ENCODE measurements around the gene AP4S1.
"Not testable (repeated sequence)": the region's sequence is repeated elsewhere in the genome, so short reads cannot be mapped to it uniquely, and the experiment has no call there.

Gene AP4S1, protein sequence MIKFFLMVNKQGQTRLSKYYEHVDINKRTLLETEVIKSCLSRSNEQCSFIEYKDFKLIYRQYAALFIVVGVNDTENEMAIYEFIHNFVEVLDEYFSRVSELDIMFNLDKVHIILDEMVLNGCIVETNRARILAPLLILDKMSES

DNA sequence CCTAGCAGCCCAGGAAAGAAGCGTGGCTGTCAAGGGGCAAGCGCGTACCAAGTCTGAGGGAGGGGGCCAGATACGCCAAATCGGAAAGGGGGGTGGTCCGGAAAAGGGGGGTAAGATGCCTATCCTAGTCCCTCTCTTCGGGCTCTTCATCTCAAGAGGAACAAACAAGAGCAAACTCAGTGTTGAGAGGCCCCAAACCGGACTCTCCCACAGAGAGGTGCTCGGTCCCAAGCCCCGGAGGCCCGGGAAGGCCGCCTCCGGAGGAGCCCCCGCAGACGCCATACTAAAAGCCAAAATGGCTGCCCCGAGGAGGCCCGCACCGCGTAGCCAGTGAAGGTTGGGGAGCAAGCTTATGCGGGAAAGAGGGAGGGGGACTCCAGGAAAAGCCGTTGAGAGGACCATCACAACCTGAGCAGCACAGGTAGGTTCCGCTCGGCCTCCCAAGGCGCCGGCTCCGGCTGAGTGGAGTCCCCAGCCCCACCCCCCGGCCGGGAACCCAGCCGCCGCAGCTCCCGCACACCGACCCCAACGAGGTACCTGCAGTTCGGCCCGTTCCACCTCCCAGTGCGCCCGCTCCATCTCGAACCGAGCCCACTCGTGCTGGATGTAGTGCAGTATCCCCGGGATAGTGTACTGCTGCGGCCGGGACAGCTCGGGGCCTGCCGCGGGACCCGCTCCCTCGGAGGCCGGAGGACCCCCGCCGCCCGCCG, at the start of gene AP4S1:
AP4S1 (plus strand) TSS at position 283 of the 710 bp plus-strand sequence. CDS start 40,548 bp downstream, outside the sequence.
- DNase-seq = peak; percentile 56

- DNase-seq = no peak
These were observed 47.7 kb upstream of the AP4S1 start for GRCh38 chr14:30977752-30978151.

DNA sequence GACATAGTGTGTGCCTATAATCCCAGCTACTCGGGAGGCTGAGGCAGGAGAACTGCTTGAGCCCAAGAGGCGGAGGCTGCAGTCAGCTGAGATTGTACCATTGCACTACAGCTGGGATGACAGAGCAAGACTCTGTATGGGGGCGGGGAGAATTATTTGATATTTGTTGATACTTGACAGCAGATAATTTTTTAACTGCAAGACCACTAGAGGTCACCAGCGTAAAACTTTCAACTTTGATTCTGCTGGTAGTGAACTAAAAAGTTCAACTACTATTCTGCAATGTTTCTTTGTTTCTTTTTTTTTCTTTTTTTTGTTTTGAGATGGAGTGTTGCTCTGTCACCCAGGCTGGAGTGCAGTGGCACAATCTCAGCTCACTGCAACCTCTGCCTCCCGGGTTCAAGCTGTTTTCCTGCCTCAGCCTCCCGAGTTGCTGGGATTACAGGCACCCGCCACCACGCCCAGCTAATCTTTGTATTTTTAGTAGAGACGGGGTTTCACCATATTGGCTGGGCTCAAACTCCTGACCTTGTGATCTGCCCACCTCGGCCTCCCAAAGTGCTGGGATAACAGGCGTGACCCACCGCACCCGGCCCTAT, 45.2 kb upstream of the AP4S1 start:
- peak; percentile 75 for DNase-seq

DNA sequence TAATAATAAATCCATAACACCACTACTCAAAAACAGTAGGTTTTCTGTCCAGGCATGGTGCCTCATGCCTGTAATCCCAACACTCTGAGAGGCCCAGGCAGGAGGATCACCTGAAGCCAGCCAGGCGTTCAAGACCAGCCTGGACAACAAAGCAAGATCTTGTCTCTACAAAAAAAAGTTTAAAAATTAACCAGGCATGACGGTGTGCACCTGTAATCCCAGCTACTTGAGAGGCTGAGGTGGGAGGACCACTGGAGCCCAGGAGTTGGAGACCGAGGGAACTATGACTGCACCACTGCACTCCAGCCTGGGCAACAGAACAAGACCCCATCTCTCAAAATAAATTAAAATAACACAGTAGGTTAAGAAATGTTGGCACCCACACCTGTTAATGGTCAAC, 44.5 kb upstream of the AP4S1 start:
- no peak for DNase-seq

DNA sequence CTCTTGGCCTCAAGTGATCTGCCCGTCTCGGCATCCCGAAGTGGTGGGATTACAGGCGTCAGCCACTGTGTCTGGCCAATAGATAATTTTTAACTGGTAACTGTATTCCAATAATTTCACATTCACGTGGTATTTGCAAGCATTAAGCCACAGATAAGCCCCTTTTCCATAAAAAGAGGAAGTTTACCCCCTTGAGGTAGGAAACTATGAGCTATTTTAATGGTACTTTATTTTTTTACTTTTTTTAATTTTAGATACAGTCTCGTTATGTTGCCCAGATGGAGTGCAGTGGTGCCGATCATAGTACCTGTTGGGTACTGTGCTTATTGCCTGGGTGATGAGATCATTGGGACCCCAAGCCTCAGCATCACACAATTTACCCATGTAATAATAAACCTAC, 42.9 kb upstream of the AP4S1 start:
- DNase-seq = no peak

GRCh38 chr14:30983858-30984257, 41.6 kb upstream of the AP4S1 start:
- DNase-seq = no peak

GRCh38 chr14:30985796-30986195, 39.7 kb upstream of the AP4S1 start:
- no peak for DNase-seq

DNA sequence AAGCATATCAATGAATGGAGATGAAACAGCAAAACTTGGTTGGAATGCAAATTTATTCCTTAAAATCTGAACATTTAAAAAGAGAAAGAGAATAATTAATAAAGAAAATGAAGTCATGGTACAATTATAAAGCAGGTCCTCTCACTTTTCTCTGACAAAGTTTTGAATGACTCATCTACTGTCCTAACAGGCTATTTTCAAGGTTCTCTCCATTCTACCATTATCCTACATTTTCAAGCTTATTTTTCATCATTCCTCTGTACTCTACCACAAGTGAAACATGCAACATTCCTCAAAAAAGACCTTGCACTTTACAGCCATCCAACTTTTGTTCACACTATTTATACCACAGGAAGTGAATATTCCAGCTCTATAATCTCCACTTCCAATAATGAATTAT, 36.9 kb upstream of the AP4S1 start:
- DNase-seq = no peak

DNA sequence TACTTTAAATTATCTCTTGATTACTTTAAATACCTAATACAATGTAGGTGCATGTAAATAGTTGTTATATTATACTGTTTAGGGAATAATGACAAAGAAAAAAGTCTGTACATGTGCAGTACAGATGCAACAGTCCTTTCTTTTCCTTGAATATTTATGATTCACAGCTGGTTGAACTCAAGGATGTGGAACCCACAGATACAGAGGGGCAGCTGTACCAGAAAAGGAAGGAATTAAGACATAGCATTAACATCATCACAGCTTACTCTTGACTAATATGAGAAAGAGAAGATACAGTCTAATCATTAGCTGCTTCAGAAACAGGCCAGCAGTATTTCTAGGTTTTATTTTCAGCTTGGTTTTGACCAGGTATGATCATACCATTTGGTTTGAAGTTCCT, 34.7 kb upstream of the AP4S1 start:
- DNase-seq = no peak

GRCh38 chr14:30991408-30991807, 34.0 kb upstream of the AP4S1 start:
- DNase-seq = no peak

GRCh38 chr14:30993071-30993470, 32.4 kb upstream of the AP4S1 start:
- no peak for DNase-seq

DNA sequence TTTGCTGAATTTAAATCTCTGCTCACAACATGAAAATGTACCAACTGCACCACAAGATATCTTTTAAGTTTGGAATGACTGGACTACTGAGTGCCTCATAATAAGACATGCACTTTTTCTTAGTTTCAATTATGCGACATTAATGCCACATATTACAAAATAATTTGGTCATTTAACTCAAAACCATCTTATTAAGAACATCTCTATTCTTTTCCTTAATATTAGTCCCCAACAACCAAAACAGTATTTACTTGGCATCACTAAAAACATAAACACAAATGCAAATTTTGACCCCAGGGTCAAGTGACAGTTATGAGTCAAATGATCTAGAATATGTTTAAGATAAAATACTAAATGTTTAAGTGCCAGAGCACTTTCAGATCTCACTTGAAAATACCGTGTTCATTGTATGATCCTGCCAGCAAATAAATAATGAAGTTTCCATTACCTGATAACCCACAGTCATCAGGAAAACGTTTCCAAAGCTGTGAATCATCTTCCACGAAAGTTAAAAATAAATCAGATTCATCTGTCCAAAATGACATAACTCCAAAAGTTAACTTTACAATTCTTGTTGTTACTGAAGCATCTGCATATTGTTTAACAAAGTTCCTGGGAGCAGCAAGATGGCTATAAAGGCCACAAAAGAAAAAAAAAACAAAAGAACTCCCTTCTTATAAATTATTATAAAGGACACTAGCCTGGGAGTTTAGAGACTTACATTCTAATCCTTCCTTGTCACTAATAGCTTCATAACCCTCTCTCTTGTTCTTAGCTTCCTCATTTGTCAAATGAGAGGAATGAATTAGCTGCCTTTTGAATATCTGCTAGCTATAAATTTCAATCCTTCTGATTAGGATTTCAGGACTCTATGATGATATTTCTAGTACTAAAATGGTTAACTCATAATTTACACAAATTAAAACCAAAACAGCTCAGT, 30.5 kb upstream of the AP4S1 start:
- DNase-seq = no peak

DNA sequence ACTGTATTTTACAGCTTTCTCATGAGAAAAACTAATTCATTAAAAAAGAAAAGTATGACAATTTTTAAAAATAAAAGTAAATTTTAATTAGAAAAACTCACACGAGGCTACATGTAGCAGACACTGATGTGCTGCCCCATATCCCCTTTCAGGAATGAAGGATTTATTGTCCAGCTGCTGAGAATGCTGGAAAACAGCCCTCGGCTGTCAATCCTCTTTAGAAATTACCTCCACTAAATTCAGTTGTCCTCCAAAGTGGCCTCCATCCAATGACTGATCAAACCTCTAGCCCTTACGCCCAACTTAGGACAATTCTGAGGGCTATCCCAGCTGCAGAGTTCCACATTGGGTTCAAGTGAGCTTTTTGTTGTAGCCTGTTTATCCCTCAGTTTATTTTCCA, 29.8 kb upstream of the AP4S1 start:
- DNase-seq = no peak

GRCh38 chr14:30996892-30997659, 28.4 kb upstream of the AP4S1 start:
- DNase-seq = no peak

DNA sequence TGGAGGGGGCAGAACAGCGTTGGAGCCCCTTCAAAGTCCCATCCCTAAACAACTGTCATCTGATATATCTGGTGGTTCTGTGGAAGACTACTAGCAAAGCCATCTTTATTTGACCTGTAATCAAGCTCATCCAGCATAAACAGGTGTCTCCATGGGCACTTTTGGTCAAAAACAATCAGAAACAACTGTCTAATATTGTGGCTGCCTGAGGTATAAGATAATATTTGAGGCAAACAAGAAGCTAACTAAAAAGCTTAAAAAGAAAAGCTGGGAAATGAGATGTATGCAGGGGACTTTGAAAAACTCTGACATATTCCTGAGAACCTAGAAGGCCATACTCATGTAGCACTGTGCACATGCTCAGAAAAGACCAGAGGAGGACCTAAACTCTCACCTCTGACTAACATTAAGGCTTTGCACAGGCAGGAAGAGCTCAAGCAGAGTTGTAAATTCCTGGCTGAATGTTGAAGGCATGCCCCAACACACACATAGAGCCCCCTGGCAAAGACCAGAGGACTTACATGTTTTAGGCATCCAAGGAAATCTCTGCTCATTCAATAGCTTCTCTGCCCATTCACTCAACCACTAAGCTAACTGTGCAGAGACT, 27.2 kb upstream of the AP4S1 start:
- no peak for DNase-seq

- no peak for DNase-seq
These were observed 26.2 kb upstream of the AP4S1 start for GRCh38 chr14:30999038-30999773.

DNA sequence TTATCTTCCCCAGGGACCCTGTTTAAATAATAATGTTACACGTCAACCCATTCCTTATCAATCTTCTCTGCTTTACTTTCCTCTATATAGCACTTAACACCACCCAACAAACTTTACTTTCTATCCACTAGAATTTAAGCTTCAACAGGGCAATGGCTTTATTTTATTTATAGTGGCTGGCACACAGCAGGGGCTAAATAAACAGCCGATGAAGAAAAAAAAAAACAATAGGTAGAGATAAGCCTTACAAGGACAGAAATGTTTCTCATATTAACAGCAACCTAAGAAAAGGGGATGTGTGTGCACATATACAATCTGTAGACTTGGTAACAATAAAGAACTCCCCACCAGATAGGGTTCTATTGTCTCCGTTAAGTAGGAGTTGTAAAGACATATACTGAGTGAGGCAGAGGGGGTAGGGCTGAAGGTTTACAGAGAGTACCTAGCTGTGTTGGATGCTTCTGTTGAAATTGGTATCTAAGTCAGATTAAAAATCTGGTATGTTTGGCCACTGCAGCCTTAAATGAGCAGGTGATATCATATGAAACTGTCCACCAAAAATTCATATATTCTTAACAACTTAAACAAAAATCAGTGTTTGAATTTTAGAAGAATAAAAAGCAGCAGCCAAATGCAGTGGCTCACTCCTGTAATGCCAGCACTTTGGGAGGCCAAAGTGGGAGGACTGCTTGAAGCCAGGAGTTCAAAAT, 24.7 kb upstream of the AP4S1 start:
- DNase-seq = no peak

DNA sequence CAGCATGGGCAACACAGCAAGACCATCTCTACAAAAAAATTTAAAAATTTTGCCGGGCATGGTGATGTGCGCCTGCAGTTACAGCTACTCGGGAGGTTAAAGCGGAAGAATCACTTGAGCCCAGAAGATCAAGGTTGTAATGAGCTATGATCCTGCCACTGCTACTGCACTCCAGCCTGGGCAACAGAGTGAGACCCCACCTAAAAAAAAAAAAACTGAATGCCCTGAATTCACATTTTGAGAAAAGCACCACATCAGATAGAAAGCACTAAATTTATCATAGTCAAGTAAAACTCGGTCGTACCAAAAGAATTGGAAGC, 24.1 kb upstream of the AP4S1 start:
- no peak for DNase-seq

DNA sequence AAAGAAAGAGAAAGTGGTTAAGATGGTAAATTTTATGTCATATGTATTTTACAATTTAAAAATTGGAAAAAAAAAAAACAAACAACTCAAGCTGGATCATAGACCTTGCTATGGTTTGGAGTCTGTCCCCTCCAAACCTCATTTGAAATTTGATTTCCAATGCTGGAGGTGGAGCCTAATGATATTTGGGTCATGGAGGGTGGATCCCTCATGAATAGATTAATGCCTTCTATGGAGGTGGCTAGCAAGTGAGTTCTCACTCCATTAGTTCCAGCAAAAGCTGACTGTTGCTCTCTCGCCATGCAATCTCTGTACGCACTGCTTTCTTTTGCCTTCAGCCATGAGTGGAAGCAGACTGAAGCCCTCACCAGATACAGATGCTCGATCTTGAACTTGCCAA, 22.2 kb upstream of the AP4S1 start:
- no peak for DNase-seq

GRCh38 chr14:31004007-31004406, 21.4 kb upstream of the AP4S1 start:
- not testable (repeated sequence) for DNase-seq

DNA sequence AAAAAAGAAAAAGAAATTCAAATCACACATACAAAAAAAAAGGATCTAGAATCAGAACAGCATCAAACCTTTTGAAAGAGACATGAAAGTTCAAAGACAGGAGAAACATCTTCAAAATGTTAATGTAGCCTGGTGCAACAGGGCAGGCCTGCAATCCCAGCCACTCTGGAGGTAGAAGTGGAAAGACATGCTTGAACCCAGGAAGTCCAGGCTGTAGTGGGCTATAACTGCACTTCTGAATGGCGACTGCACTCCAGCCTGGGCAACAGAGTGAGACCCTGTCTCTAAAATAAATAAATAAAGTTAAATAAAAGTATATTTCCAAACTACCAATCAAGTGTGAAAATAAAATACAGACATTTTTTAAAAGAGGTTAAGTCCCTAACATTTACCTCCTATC, 18.7 kb upstream of the AP4S1 start:
- DNase-seq = no peak

All from CD4-positive, alpha-beta T cell treated with Interleukin-10 for 1 hour (primary cell).